Measurements from ENCODE around the gene SMAD4.

The SMAD4 gene

DNA sequence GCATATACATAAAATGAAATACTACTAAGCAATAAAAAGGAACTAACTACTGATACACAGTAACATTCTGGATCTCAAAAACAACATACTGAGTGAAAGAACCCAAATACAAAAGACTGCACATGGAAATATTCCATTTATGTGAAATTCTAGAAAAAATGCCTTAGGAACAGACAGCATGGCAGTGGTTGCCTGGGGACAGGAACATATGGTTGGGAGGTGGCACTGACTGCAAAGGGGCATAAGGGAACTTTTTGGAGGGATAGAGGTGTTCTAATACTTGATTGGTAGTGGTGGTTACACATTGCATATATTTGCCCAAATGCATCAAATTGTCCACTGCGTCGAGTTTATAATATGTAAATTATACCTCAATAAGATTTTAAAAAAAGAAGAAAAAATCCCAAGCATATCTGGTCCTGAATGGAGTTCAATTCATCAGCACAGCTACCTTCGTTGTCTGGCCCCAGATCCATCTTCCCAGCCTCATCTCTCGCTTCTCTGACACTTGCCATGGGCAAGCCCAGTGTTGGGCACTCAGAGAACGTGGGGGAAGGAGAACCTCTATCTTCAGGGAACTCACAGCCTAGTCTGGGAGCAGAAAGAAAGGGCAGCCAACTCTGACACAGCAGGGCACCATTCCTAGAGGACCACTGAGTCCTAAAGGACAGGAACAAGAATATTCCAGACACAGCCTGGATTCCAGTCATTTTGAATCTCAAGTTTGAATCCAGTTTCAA is 8.6 kb upstream of the SMAD4 start:
- no peak for DNase-seq (ENCODE audit: low spot score)

DNA sequence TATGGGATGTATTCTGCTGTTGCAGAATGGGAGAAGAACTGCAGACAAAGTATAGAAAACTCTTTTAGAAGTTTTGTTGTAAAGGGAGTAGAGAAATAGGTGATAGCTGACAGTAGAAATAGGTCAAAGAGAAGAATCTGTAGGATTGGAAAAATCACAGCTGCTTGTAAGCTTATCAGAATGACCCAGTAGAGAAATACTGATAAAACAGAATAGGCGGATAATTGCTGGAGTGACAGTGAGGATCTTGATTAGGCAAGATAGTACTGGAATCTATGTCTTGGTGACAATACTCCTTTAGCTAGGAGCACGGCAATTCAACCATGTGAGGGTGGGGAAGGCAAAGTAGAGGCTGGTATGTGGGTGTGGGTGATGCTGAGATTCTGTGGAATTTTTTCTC is 4.5 kb upstream of the SMAD4 start:
- no peak for DNase-seq (ENCODE audit: low spot score)

DNA sequence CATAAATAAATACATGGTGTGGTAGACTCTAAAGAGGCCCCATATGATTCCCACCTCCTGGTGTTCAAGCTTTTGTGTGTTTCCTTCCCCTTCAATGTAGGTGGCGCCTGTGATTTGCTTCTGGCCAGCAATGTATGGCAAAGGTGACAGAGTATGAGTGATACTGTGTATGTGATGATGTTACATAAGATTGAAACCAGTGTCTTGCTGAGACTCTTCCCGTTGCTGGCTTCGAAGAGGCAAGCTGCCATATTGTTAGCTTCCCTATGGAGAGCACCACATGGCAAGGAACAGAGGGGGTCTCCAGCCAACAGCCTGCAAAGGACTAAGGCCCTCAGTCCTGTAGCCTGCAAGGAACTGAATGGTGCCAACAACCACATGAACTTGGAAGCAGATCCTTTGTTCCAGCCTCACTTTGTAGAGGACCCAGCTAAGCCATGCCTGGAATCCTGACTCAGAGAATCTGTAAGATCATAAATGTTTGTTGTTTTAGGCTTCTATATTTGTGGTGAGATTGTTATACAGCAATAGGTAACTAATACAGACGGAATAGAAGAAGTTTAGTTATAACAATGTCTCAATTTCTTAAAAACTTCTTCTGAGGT is 1.7 kb upstream of the SMAD4 start:
- no peak for DNase-seq (ENCODE audit: low spot score)

DNA sequence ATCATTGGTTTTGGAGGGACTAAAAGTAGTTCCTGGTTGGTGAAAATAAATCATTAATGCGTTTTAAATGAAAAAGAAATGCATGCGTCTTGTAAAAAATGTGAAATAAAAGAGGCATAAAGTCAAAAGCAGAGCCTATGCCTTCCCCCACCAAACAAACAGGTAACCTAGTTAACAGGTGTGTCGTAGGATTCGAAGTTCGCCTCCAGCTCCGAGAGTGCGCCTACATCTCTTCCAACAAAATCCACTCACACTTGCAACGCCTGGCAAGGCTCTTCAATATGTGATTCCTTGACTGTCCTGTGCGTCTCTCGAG is 677 bp upstream of the SMAD4 start:
- DNase-seq (ENCODE audit: low spot score) = no peak

DNA sequence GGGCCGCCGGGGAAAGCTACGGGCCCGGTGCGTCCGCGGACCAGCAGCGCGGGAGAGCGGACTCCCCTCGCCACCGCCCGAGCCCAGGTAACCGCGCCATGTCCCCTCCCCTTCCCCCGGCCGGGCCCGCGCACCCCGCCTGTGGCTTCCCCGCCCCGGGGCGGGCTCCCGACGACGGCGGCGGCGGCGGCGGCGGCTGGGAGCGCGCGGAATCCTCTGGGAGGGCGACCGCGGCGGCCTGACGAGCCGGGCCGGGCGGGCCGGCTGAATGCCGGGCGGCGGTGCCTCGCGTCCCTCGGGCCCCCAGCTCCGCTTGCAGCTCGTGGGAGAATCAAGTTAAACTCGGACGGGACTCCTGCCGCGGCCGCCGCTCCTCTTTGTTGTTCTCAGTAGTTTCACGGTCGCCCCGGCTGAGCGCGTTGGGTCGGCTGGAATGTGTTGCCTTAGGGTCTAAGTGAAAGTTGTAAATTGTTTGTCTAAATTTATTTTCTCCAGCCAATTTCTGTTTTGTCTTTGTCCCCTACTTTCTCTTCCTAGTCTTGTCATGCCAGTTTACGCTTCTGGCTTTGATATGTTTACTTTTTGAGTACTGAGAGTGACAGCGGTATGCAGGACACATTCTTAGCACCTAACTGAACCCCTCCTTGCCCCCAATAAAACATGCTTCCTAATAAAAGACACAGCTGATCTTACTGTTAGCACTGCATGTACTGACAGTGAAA is 685 bp downstream of the SMAD4 start:
- peak; percentile 94 for DNase-seq (ENCODE audit: low spot score)

DNA sequence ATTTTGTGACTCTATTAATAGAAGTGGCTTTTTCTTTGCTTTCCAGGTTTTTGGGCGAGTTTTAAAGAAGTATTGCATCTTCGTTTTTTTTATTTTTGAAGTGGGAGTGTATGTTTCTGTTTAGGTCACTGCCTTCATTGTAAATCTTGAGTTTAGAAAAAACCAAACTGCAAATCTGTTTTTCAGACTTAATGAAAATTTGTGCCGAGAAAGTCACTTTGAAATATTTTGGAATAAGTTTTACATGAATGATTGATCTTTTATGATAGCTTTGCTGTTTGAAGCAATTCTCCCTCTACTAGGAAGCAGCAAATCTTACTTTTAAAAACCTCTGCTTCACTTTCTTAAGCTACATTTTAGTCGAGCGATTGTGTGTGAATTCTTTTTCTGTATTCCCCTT is 2.2 kb downstream of the SMAD4 start:
- no peak for DNase-seq (ENCODE audit: low spot score)

DNA sequence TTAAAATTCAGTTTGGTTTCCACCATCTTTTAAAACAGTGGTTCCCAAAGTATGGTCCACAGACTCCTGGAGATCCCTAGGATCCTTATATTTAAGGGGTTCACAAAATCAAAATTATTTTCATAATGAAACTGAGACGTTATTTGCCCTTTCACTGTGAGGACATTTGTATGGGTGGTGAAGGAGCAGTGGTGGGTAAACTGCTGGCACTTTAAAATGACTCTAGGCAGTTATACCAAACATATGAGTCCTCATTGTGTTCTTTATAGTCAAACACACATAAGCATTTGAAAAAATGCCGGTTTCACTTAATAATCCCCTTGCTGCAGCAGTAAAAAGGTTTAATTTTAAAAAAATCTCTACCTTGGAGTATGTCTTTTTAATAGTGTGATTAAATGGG is 7.2 kb downstream of the SMAD4 start:
- DNase-seq (ENCODE audit: low spot score) = no peak

DNA sequence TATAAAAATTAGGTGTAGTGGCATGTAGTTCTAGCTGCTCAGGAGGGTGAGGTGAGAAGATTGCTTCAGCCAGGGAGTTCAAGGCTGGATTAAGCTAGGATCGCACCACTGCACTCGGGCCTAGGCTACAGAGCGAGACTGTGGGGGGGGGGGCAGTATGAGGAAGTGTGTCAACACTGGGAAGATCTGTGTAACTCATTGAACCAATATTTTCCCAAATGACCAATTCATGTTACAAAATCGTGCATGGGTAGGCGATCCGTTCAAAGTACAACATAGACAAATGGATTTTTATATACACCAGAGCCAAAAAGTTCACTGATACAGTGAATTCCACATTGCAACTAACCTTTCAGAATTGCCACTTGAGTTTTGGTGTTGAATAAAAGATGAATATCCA is 8.1 kb downstream of the SMAD4 start:
- no peak for DNase-seq (ENCODE audit: low spot score)

DNA sequence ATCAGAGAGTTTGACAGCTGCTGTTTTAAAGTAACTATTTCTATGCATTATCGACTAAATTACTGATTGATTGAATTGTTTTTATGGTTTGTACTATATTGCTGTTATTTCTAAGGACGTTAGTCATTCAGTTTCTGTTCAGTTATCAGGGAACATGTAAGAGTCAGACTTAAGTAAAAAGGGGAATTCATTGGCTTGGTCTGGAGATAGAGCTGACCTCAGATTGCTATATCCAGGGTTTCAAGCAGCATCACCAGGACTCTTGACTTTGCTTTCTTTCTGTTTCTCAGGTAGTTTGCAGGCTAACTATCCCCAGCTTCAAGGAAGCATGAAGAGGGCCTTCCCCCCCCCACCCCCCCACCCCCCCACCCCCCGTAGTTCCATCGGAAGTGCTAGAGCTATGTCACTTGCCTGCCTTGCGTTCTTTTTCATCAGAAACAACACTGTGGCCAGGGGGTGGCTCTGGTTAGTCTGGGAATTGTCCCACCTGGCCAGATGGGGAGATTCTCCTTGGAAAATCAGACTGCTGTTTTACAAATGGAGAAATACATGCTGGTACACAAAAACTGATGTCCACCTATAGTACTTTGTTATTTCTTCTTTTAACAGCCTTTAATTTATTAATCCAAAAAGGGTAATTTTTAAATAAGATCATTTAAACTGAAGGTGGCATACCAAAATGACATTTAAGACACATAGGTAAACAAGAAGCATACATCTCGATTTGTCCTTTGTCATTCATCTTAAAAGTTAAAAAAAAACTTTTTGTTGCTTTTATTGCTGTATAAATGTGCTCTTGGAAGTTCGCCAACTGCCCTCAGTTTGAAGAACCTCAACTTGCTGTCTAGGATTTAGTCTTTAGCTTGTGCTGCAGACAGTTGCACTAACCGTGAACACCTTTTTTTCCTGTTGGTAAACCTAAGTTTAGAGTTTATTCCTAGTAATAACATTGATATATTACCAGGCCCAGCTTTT is 9.4 kb downstream of the SMAD4 start:
- DNase-seq (ENCODE audit: low spot score) = peak; percentile 35

DNA sequence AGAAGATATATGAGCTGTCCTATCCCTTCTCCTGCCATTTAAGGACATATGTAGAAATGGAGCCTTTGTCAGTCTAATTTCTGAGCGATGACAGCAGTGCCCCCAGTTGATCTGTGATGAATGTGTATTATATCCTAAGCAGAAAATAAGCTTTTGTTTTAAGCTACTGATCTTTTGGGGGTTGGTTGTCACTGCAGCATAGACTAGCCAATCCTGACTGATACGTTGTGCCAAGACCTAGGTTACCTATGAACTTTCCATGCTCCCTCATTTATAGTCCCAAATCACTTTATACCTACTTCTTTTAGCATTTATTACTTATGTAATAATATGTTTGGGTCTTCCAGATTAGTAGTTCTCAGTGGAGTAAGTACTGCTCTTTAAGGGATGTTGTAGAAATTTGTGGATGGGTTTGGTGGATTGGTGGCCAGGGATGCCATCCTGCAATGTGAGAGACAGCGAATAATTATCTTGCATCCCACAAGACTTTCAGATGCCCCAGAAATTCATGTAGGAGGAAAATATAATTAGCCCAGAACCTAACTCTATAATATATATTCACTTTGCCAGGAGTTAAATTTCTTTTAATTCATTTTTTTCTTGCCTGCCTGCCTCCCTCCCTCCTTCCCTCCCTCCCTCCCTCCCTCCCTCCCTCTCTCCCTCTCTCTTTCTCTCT is 11.8 kb downstream of the SMAD4 start:
- no peak for DNase-seq (ENCODE audit: low spot score)

DNA sequence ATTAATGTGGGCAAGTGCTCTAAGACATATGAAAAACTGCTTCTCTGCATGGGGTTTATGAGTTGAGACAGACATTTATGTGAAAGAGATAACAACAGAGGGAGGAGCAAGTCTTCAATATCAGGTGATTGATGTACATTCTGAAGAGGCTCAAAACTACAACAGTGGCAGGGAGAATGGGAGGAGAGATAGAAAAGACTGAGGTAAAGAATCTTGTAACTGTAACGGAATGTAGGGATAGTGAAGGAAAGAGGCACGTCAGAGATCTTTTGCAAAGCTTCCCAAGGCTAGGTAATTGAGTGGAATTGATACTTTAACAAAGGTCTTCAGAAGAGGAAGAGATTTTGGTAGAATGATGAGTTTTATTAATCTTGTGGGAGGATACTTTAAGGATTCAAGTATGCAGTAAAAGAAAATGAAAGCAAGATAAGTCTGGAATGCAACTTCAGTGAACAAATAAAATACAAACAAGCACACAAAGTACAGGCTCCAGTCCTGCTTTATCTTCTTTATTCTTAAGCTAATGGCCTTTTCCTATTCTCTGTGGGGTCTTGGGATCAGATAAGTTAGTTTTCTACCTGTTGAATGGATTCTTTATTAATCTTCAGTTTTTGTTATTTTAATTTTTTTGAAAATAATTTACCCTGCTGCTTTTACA is 15.0 kb downstream of the SMAD4 start:
- DNase-seq (ENCODE audit: low spot score) = no peak

DNA sequence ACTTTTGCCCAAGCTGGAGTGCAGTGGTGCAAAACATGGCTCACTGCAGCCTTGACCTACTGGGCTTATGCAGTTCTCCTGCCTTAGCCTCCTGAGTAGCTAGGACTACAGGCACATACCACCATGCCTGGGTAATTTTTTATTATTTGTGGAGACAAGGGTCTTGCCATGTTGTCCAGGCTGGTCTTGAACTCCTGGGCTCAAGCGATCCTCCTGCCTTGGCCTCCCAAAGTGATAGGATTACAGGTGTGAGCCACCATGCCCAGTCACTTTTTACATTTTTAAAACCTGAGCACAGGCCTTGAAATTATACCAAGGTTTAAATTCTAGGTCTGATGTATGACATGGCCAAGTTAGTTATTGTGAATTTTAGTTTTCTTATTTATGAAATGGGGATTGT is 18.2 kb downstream of the SMAD4 start:
- no peak for DNase-seq (ENCODE audit: low spot score)

DNA sequence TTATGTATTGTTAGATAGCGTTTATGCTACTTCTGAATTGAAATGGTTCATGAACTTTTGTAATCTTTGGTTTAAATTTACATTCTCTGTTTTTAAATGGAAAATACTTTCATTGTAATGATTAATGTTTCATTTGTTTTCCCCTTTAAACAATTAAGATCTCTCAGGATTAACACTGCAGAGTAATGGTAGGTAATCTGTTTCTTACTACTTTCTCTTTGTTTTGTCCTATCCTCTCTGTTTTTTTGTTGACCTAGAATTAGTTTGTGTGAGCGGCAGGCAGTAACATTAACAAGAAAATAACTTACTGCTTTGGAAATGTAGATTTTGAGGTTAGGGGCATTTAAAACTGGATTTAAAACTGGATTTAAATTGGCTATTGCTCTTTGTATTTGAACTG is 19.1 kb downstream of the SMAD4 start:
- DNase-seq (ENCODE audit: low spot score) = no peak

DNA sequence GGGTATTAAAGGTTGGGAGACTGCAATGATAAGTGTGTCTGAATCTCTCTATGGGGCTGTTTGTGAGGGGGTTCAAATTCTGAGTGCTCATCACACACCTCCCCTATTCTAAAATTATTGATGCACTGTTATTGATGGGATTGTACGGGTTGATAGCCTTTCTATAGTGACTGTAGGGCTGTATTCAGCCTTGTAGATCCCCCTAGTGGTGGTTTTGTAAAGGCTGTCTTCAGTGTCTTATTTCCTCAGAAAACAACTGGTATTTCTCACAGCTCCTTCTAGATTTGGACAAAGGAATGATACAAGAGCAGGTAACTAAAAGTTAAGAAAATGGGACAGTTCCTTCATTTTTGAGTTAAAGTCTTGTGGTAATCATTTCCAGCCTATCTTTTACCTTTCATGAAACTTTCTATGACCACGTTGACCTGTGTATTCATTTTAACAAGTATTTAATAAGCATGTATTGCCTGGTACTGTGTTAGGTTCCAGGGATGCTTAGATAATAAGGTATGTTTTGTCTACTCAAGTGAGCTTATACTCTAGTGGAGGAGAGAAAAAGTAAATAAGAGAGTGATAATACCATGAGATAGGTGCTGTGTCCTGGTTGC is 21.2 kb downstream of the SMAD4 start:
- DNase-seq (ENCODE audit: low spot score) = peak; percentile 64

DNA sequence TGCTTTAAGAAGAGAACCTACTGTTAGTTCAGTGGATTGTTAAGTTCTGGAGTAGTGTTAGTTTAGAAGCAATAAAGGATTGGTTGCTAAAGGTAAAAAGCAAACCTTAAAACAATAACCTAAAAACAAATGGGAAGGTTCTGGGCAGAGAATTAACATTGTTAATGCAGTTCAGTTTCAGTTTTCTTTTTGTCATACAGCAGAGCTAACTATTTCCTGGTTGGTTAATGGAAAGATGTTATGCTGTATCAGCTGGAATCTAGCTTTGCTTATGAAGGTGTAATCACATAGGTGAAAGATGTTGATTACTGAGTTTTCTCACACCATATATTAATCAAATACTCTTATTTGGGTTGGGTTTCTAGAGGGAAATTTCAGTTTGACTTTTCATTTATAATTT is 23.8 kb downstream of the SMAD4 start:
- DNase-seq (ENCODE audit: low spot score) = no peak

DNA sequence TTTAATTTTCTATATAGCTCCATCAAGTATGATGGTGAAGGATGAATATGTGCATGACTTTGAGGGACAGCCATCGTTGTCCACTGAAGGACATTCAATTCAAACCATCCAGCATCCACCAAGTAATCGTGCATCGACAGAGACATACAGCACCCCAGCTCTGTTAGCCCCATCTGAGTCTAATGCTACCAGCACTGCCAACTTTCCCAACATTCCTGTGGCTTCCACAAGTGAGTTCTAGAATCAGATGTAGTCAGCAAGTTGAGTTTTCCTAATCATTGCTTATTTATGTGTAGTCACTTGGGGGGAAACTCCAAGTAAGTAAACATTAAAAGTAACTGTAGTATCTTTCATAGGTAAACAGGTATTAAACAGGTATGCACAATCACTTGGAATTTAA is 24.8 kb downstream of the SMAD4 start:
- no peak for DNase-seq (ENCODE audit: low spot score)

DNA sequence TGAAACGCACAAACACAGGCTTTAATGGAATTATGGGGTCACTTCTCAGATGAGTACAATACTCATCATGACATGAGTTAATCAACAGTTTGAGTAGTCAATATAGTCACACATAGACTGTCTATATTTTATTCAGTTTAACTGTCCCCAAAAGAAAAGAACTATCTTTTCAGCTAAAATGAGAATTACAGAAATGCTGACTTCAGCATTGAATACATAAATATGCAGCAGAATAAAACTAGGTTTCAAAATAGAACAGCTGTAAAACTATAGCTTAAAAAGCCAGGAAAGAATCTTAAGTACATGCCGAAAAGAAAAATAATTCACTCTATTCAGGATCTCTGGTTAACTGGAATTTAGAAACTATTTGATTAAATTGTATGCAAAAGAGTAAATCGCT is 30.0 kb downstream of the SMAD4 start:
- DNase-seq (ENCODE audit: low spot score) = no peak

DNA sequence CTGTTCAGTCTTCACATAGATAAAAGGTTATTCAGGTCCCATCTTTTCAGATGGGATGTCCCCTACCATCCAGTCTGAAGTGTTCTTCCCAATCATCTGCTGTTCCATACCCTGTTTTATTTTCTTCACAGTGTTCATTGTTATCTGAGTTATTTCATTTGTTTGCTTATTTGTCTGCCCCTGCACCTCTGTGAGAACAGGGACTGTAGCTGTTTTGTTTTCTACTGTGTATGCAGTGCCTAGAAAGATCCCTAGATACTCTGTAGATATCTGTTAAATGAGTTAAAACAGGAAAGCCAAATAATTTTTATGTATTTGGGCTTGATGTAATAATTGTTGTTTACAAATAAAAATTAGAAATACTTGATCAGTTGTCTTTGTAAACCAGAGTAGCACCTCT is 34.2 kb downstream of the SMAD4 start:
- no peak for DNase-seq (ENCODE audit: low spot score)

DNA sequence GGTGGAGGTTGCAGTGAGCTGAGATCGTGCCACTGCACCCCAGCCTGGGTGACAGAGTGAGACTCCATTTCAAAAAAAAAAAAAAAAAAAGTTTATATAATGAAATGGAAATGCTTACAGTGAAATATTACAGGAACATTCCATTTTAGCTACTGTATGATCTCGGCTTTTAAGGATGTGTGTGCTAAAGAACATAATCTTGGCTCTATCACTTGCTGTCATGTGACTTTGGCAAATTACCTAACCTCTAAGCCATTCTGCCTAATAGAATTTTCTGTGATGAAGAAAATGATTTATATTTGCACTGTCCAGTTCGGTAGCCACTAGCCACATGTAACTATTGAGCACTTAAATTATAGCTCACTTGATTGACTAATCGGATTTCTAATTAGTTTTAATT is 36.3 kb downstream of the SMAD4 start:
- no peak for DNase-seq (ENCODE audit: low spot score)

DNA sequence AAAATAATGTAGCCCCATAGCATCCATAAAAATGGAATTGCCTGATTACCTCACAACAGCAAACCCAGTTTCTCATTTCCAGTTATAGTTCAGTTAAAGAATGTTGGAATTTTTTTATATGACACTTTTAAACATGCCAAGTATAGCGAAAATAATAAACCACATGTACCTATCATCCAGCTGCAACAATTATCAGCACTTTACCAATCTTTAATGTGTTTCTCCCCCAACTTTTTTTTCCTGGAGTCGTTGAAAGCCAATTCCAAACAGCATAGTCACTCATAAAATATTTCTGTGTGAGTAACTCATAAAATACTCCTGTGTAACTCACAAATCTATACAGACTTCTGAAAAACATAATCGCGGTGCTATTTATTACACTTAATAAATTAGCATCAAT is 38.1 kb downstream of the SMAD4 start:
- no peak for DNase-seq (ENCODE audit: low spot score)

DNA sequence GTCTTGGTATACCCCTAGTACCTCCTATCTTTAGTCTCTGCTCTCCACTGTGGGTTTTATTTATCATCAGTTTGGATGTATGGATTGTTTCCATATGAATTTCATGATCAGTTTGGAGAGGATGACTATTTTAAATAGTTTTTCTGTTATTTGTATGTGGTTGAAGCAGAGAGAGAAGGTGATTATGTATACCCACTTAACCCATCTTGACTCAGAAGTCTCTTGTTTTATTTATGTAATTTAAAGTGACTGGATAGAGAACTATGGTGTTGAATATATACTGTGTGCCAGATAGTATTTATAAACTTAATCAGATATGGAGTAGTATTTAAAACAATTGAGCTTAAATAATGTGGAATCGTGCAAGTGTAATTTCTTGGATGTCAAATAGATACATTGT is 39.9 kb downstream of the SMAD4 start:
- no peak for DNase-seq (ENCODE audit: low spot score)

All from D341Med (cell line).